Stimulated activated CD4-positive, alpha-beta T cell treated with anti-CD3 and anti-CD28 coated beads, Interleukin-4, amount 100 ng/mL, for 1 hour (primary cell): Measurements from ENCODE around the gene ALKBH2.

ENCODE experiments used
- DNase-seq: peaks from one replicate; pipeline ENCODE4 v3.0.0-alpha.2; 2020

Gene ALKBH2

GRCh38 chr12:109113661-109114321 lies 20.5 kb upstream of the ALKBH2 start:
- DNase-seq, result no peak

- no peak for DNase-seq
Observed at GRCh38 chr12:109112720-109113465, 19.6 kb upstream of the ALKBH2 start.

GRCh38 chr12:109110988-109111495 lies 17.8 kb upstream of the ALKBH2 start:
- DNase-seq, result peak; percentile 56

- DNase-seq, result no peak
Observed at GRCh38 chr12:109109746-109110350, 16.6 kb upstream of the ALKBH2 start.

- DNase-seq, result no peak
Observed at GRCh38 chr12:109105176-109105575, 11.9 kb upstream of the ALKBH2 start.

- DNase-seq, result no peak
Observed at GRCh38 chr12:109102491-109102890, 9.2 kb upstream of the ALKBH2 start.

GRCh38 chr12:109100741-109101140 lies 7.5 kb upstream of the ALKBH2 start:
- DNase-seq, result no peak

- no peak for DNase-seq
Observed at GRCh38 chr12:109099431-109100020, 6.3 kb upstream of the ALKBH2 start.

GRCh38 chr12:109098651-109099050 lies 5.4 kb upstream of the ALKBH2 start:
- no peak for DNase-seq

- no peak for DNase-seq
Observed at GRCh38 chr12:109098183-109098604, 4.9 kb upstream of the ALKBH2 start.

- DNase-seq, result peak; percentile 98
Observed at GRCh38 chr12:109097435-109098182, 4.3 kb upstream of the ALKBH2 start, which contains the start of gene UNG. Gene UNG, plus strand, starts transcription at chr12:109097597. Its CDS starts 83 bp downstream, at chr12:109097680.

GRCh38 chr12:109097140-109097434 lies 3.8 kb upstream of the ALKBH2 start:
- DNase-seq, result no peak

- DNase-seq, result no peak
Observed at GRCh38 chr12:109092497-109093021, 713 bp downstream of the ALKBH2 start.

- DNase-seq, result no peak
Observed at GRCh38 chr12:109089683-109090082, 3.6 kb downstream of the ALKBH2 start.

GRCh38 chr12:109088818-109089217 lies 4.5 kb downstream of the ALKBH2 start:
- no peak for DNase-seq

- DNase-seq, result no peak
Observed at GRCh38 chr12:109087250-109087649, 6.0 kb downstream of the ALKBH2 start.

GRCh38 chr12:109085590-109085989 lies 7.7 kb downstream of the ALKBH2 start:
- no peak for DNase-seq

- no peak for DNase-seq
Observed at GRCh38 chr12:109084425-109084824, 8.8 kb downstream of the ALKBH2 start.

- no peak for DNase-seq
Observed at GRCh38 chr12:109082751-109083150, 10.5 kb downstream of the ALKBH2 start.

GRCh38 chr12:109074866-109075265 lies 18.4 kb downstream of the ALKBH2 start:
- DNase-seq, result no peak

GRCh38 chr12:109069307-109070271 lies 23.7 kb downstream of the ALKBH2 start:
- DNase-seq, result no peak
